GM12865 (cell line): ENCODE measurements around the gene APOM.

Experiments
- DNase-seq: peaks from one replicate; pipeline ENCODE4 v3.0.0; 2010; ENCODE audit warnings: low read depth
- H3K4me3 ChIP-seq: 2 replicates; pipeline ENCODE4 v1.5.1; 2011; ENCODE audit warnings: mild to moderate bottlenecking, low read depth, low read length, control low read depth
- CTCF ChIP-seq: IDR thresholded peaks from 2 replicates; pipeline ENCODE4 v1.5.1; 2011; ENCODE audit warnings: low read length, control low read depth, low read depth, inconsistent platforms; ENCODE audit not compliant: insufficient read depth; ENCODE audit errors: missing control alignments

Gene APOM

GRCh38 chr6:31636698-31637596 is 18.7 kb upstream of the APOM start:
- H3K4me3 ChIP-seq = no peak overlapping the region
- no peak for DNase-seq
- TF ChIP-seq CTCF = no peak

- no peak for DNase-seq
- no peak for TF ChIP-seq CTCF
- no peak overlapping the region for H3K4me3 ChIP-seq
Observed at GRCh38 chr6:31639043-31639442, 16.7 kb upstream of the APOM start.

- TF ChIP-seq CTCF = no peak
- no peak for DNase-seq
- no peak overlapping the region for H3K4me3 ChIP-seq
Observed at GRCh38 chr6:31639449-31639861, 16.2 kb upstream of the APOM start.

GRCh38 chr6:31640612-31641011 is 15.1 kb upstream of the APOM start:
- no peak for DNase-seq
- no peak for TF ChIP-seq CTCF
- H3K4me3 ChIP-seq = no peak overlapping the region

- no peak for DNase-seq
- TF ChIP-seq CTCF = no peak
- no peak overlapping the region for H3K4me3 ChIP-seq
Observed at GRCh38 chr6:31641370-31641769, 14.3 kb upstream of the APOM start.

- no peak overlapping the region for H3K4me3 ChIP-seq
- TF ChIP-seq CTCF = no peak
- DNase-seq = no peak
Observed at GRCh38 chr6:31642798-31643570, 12.7 kb upstream of the APOM start.
